Inferior parietal cortex (tissue), 1 donor: Measurements from ENCODE around the gene SLC27A3.
A peak's percentile ranks its signal among the peaks of the same experiment; 100 is the strongest.
"Not testable (repeated sequence)": the region's sequence is repeated elsewhere in the genome, so short reads cannot be mapped to it uniquely, and the experiment has no call there.

Experiments used
- DNase-seq: peaks from one replicate; pipeline ENCODE4 v3.0.0-alpha.2; 2016; ENCODE audit errors: extremely low spot score

The SLC27A3 gene

GRCh38 chr1:153779781-153780541 lies 4.8 kb downstream of the SLC27A3 start:
- no peak for DNase-seq

GRCh38 chr1:153780551-153780950 lies 5.3 kb downstream of the SLC27A3 start:
- no peak for DNase-seq

GRCh38 chr1:153782648-153783047 lies 7.4 kb downstream of the SLC27A3 start:
- DNase-seq: not testable (repeated sequence)

- peak; percentile 93 for DNase-seq
These were observed 8.3 kb downstream of the SLC27A3 start for GRCh38 chr1:153783233-153784190.

GRCh38 chr1:153786038-153786790 lies 11.0 kb downstream of the SLC27A3 start:
- no peak for DNase-seq

DNA sequence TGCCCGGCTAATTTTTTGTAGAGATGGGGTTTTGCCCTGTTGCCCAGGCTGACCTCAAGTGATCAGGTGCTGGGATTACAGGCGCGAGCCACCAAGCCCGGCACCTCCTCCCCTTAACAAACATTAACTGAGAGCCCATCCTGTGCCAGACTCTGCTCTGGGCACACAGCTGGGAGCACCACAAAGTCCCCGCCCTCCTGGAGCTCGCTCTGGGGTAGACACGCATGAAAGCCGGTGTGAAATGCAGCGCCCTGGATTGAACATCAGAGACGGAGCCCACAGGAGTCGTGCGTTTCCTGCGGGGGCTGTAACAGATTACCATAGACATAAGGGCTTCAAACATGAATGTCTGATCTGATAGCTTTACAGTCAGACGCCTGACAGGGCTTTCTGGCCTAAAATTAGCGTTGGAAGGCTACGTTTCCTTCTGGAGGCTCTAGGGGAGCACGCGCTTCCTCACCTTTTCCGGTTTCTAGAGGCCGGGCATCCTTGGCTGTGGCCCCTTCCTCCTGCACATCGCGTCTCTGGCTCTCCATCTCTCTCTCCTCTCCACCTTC lies 14.3 kb downstream of the SLC27A3 start:
- DNase-seq: no peak

- peak; percentile 88 for DNase-seq
These were observed 15.2 kb downstream of the SLC27A3 start for GRCh38 chr1:153790313-153790965.

- no peak for DNase-seq
These were observed 15.9 kb downstream of the SLC27A3 start for GRCh38 chr1:153790966-153791647.

GRCh38 chr1:153791648-153792253 lies 16.5 kb downstream of the SLC27A3 start:
- DNase-seq: no peak

DNA sequence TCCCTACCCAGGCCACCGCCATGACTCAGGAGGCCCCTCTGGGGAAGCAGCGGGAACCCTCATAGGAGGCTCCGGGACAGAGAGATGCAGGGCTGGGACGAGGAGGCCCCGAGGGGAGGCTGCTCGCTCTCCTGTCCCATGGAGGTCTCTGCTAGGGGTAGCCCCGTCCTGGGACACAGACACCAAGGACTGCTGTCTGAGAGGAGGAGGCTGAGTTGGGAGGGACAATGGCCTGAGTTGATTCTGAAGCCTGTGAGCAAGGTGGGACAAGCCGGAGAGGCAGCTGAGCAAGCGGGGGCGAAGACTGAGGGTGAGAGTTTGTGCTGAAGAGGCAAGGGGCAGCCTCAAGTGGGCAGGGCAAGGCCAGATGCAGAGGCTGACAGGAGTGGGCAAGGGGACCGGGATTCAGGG lies 17.4 kb downstream of the SLC27A3 start:
- no peak for DNase-seq

GRCh38 chr1:153793261-153793972 lies 18.2 kb downstream of the SLC27A3 start:
- DNase-seq: no peak

DNA sequence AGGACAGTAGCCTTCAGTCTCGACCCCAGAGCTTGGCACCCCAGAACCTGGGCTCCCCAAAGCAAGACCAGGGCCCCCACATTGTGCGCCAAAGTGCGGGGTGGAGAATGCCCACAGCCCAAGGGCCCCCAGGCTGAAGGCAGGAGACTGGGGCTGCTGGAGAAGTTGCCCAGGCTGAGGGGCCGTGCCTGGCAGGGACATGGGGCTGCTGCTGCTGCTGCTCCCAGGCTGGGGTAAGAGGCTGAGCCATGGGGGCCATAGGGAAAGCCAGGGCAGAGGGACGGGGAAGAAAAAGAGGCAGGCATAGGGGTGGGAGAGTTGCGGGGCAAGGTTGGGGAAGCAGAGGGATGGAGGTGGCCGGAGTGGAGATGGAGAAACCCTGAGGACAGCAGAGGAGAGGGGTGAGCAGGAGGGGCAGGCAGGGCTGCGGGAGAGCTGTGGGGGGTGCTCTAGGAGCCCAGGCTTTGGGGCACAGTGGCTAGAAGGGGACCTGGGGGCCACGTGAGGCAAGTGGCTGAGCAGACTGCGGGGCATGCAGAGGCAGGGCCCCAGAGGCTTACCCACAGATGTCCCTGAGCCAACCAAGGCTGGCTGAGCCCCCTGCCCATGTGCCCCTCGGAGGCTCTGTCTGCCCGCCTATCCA lies 18.9 kb downstream of the SLC27A3 start:
- no peak for DNase-seq

GRCh38 chr1:153794624-153795329 lies 19.6 kb downstream of the SLC27A3 start:
- no peak for DNase-seq

GRCh38 chr1:153795330-153795837 lies 20.2 kb downstream of the SLC27A3 start:
- no peak for DNase-seq

GRCh38 chr1:153795934-153796785 lies 21.0 kb downstream of the SLC27A3 start:
- DNase-seq: no peak

GRCh38 chr1:153796786-153797659 lies 21.8 kb downstream of the SLC27A3 start:
- DNase-seq: peak; percentile 79
